Ovary (tissue), 9 donors: ENCODE results near the gene SCRN2. TPM values are rescaled to one million over a fixed set of nuclear protein-coding genes. Genes with fewer than 3 reads are reported as not detected.

Experiments
- DNase-seq, 5 donors: peaks; one replicate each; pipeline ENCODE4 v3.0.0-alpha.2; 2019 to 2020
- H3K27ac ChIP-seq, 2 donors: fragments of 200-600 bp; one replicate each; pipeline versions ENCODE4 v1.5.1 to v1.8.0; 2019 to 2022
- H3K27me3 ChIP-seq: fragments of 200-600 bp; one replicate; pipeline ENCODE4 v1.8.0; 2022
- H3K36me3 ChIP-seq: fragments of 200-600 bp; sonication (generic); one replicate; pipeline ENCODE4 v1.5.1; 2019
- H3K4me1 ChIP-seq: one replicate; pipeline ENCODE4 v1.8.1; 2013; ENCODE audit warnings: mild to moderate bottlenecking, moderate library complexity; ENCODE audit not compliant: insufficient read depth
- H3K4me3 ChIP-seq: fragments of 200-600 bp; sonication (generic); one replicate; pipeline ENCODE4 v1.5.1; 2017
- H3K9me3 ChIP-seq, 2 donors: fragments of 200-600 bp in 1 of 2; sonication (generic) in 1 of 2; one replicate each; pipeline versions ENCODE4 v1.5.1 to v1.8.1; 2013 to 2019; ENCODE audit warnings: mild to moderate bottlenecking in 1 of 2, moderate library complexity in 1 of 2
- EP300 ChIP-seq: sonication (generic); formaldehyde crosslinking; IDR thresholded peaks from one replicate; pipeline ENCODE4 v1.6.1; 2017; ENCODE audit warnings: antibody characterized with exemption
- POLR2A ChIP-seq: fragments of 450-650 bp; IDR thresholded peaks from one replicate; pipeline ENCODE4 v1.6.1; 2017; ENCODE audit warnings: antibody characterized with exemption, mild to moderate bottlenecking, moderate library complexity
- WGBS, 3 donors: extraction: QIAGEN DNeasy Blood & Tissue Kit in 1 of 3; methylation state at CpG; one replicate each; pipeline versions ENCODE4 v1.1.5 to v1.1.7; 2013 to 2017; 5-methylcytosine and 5-hydroxymethylcytosine counted together
- intact Hi-C, 4 donors: fragments of 100-400 bp; cut with DNase I; formaldehyde crosslinking; loops; one replicate each; pipeline versions ENCODE4 v1.11.0 to v1.15.1; 2022 to 2023
- polyA plus RNA-seq, 2 donors: library from polyadenylated mRNA; stranded (reverse); fragments of 200-250 nt in 1 of 2; fragments of 350-450 nt in 1 of 2; fragmentation: Illumina TruSeq in 1 of 2; extraction: RNeasy Lipid Tissue Mini Kit (QIAGEN cat#74804) in 1 of 2; gene quantifications; one replicate each; pipeline ENCODE4 v1.2.3, GENCODE V29; 2013 to 2014
- total RNA-seq, 7 donors: library from RNA; depleted of rRNA in 2 of 7; stranded (reverse); fragments of >200 nt in 2 of 7; fragmentation: NEBNext Ultra II Directional in 3 of 7; extraction: Animal tissue kit (Norgen Biotek cat#: 25700) in 3 of 7; gene quantifications; one replicate each; pipeline versions ENCODE4 v1.1.0 to v1.2.4, GENCODE V29; 2016 to 2023
- TF ChIP-seq, protein P1 (sequence below), 3 donors: fragments of 450-650 bp in 2 of 3; fragments of 200-600 bp in 1 of 3; IDR thresholded peaks; one replicate each; pipeline versions ENCODE4 v1.5.1 to v1.8.0; 2016 to 2022; ENCODE audit warnings: antibody characterized with exemption in 3 of 3, mild to moderate bottlenecking in 1 of 3
- donor health status: DM: no; HTN: no; CAD: no; lungs with moderate emphysema.
- donor health status: DM: no; HTN: no; CAD: no.
- donor health status: Bipolar disorder and iron deficiency.
- donor health status: DM: yes; HTN: yes; CAD: no.
- donor health status: DM: no; HTN: no; CAD: no.
- donor health status: DM: yes; HTN: yes; CAD: no.

Gene SCRN2
- total and polyA plus RNA-seq, 9 donors, result 5.6 to 45.5 (median 36.8) TPM

DNA sequence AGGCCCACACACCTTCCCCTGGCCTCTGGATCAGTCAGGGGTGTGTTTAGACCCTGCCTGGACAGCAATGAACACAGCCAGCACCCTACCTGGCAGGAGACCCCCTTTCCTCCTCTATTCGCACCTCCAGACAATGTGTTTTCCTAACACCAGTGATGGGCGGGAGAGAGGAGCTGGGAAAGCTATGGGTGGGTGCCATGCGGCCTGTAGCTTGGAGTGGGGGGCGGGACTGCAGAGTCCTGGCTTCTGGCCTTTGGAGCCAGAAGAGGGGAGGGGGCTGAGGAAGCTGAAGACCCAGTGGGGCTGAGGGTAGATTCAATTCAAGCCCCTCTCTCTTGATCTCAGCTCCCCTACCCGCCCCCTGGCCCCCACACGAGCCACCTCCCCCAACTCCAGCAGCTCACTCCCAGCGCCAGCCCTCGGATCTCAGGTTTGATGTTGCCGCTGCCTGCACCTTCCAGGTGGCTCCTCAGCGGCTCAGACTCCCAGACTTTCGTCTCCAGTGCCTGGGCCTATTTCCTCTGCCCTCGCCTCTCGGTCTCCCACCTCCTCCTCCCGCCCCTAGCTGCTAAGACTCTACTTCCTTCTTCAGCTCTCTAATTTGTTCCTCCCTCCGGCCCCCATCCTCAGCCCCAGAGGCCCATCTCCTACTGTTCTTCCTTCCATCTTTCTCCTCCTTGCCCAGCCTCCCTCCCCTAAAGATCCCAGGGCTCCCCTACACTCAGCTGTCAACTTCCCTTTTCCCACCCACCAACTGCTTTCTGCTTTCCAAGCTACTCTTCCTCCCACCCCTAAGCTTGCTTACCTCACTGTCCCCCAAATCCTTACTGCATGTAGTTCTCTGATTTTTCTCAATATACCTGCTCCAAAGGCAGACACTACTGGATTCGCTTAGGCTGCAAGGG, 16.7 kb upstream of the SCRN2 start:
- WGBS, 3 donors, result 84 to 89% (median 87%) methylated on average over 16 of the region's 16 CpGs
- H3K27me3 ChIP-seq, result no peaks in the 10 kb centered on the region
- intact Hi-C loops, result no loop called here
- H3K4me3 ChIP-seq, result no peak overlapping the region
- TF ChIP-seq POLR2A (no peak), EP300 (no peak)
- TF ChIP-seq, protein P1, sequence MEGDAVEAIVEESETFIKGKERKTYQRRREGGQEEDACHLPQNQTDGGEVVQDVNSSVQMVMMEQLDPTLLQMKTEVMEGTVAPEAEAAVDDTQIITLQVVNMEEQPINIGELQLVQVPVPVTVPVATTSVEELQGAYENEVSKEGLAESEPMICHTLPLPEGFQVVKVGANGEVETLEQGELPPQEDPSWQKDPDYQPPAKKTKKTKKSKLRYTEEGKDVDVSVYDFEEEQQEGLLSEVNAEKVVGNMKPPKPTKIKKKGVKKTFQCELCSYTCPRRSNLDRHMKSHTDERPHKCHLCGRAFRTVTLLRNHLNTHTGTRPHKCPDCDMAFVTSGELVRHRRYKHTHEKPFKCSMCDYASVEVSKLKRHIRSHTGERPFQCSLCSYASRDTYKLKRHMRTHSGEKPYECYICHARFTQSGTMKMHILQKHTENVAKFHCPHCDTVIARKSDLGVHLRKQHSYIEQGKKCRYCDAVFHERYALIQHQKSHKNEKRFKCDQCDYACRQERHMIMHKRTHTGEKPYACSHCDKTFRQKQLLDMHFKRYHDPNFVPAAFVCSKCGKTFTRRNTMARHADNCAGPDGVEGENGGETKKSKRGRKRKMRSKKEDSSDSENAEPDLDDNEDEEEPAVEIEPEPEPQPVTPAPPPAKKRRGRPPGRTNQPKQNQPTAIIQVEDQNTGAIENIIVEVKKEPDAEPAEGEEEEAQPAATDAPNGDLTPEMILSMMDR (IDR thresholded peaks at IDR 0.05), result no peak
- no peaks in the 10 kb centered on the region for H3K36me3 ChIP-seq
- no peak overlapping the region for H3K27ac ChIP-seq
- H3K4me1 ChIP-seq, result no peaks in the 10 kb centered on the region
- DNase-seq, result no peak
- no peaks in the 10 kb centered on the region for H3K9me3 ChIP-seq

DNA sequence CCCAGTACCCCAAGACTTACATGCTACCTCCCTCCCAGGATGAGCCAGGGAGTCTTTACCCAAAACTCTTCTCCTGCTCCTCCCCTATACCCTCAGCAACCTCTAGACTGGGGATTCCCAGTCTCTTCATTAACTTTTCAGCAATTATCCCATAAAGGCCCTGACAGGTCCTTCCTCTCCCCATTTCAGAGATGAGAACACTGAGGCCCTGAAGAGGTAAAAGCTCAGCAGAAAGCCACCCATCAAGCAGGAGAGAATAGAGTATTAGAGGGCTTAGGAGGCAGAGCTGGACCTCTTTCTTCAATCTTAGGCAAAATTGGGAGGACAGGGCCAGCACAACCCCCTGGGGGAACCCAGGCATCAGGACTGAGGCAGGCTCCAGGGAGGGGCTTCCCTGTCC, 15.8 kb upstream of the SCRN2 start:
- intact Hi-C loops, result no loop called here
- no peak for DNase-seq
- no peaks in the 10 kb centered on the region for H3K4me1 ChIP-seq
- TF ChIP-seq POLR2A, result no peak
- TF ChIP-seq, protein P1 (IDR thresholded peaks at IDR 0.05), result no peak
- TF ChIP-seq EP300, result no peak
- no peak overlapping the region for H3K4me3 ChIP-seq
- H3K9me3 ChIP-seq, result no peaks in the 10 kb centered on the region
- H3K27me3 ChIP-seq, result no peaks in the 10 kb centered on the region
- H3K27ac ChIP-seq, result no peak overlapping the region
- H3K36me3 ChIP-seq, result no peaks in the 10 kb centered on the region

DNA sequence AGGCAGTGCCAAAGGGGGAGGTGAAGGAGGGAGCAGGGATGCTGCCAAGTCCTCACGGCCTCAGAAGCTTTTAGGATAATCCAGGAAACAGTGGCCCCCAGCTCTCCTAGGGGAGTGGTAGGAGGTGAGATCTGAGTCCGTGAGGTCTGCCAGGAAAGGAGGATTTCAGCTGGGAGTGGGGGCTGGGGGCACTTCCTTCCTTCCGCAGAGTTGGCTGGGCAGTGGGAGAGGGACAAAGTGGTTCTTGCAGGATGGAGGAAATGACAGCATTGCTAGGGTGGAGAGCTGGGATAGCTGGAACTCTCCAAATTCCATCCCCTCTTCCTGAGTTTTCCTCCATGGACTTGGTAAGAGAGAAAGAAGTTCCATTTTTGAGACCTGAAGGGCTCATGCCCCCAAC, 14.7 kb upstream of the SCRN2 start:
- no peak overlapping the region for H3K4me3 ChIP-seq
- peaks cover 2% of the 10 kb centered on the region for H3K4me1 ChIP-seq
- intact Hi-C loops, result no loop called here
- WGBS, 3 donors, result 23 to 36% (median 32%) methylated on average over 3 of the region's 3 CpGs
- no peaks in the 10 kb centered on the region for H3K9me3 ChIP-seq
- H3K36me3 ChIP-seq, result no peaks in the 10 kb centered on the region
- TF ChIP-seq POLR2A (no peak), EP300 (no peak)
- TF ChIP-seq, protein P1 (IDR thresholded peaks at IDR 0.05), result no peak
- no peak for DNase-seq
- H3K27ac ChIP-seq, result no peak overlapping the region
- no peaks in the 10 kb centered on the region for H3K27me3 ChIP-seq

DNA sequence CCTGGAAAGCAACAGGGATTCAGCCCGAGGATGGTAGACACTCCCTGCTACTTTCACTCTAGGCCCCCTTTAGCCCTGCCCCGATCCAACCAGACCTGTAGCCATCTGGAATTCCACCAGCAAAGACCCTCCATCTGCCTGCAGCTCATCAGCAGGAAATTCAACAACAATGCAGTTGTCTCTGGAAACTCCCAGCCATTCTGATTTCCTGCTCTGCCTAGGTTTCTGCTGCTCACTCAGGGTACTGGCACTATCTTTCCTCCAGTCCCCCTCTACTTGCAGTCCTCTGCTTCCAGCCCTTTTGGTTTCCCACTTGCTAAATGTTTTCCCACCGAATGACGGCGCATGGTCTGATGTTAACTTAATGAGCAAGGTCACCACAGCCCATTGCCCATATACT, 12.5 kb upstream of the SCRN2 start:
- intact Hi-C loops, result no loop called here
- Histone ChIP-seq H3K4me1 (peaks cover 2% of the 10 kb centered on the region), H3K36me3 (no peaks in the 10 kb centered on the region), H3K27ac (no peak overlapping the region), H3K9me3 (no peaks in the 10 kb centered on the region), H3K4me3 (no peak overlapping the region), H3K27me3 (no peaks in the 10 kb centered on the region)
- TF ChIP-seq, protein P1 (IDR thresholded peaks at IDR 0.05), result no peak
- no peak for TF ChIP-seq EP300
- TF ChIP-seq POLR2A, result no peak
- DNase-seq, result no peak
- WGBS, 3 donors, result 32 to 62% (median 53%) methylated on average over 5 of the region's 5 CpGs
